ENCODE results near the gene SMCO4.

Gene SMCO4

DNA sequence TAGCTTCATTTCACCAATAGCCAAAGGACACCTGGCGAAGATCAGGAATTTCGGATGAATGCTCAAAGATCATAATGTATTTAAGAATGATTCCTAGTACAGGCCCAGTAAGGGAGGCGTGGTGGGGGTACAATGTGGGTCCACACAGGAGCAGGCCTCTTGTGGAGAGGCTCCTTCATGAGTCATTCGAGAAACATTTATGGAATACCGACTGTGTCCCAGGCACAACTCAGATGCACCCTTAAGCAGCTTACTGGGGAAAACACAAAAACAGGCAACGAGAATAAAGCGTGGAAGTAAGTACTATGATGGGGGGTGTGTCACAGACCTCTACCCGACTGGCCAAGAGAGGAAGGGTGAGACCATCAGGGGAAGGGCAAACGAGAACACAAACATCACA, 44.5 kb downstream of the SMCO4 start:
- no peak for DNase-seq

DNA sequence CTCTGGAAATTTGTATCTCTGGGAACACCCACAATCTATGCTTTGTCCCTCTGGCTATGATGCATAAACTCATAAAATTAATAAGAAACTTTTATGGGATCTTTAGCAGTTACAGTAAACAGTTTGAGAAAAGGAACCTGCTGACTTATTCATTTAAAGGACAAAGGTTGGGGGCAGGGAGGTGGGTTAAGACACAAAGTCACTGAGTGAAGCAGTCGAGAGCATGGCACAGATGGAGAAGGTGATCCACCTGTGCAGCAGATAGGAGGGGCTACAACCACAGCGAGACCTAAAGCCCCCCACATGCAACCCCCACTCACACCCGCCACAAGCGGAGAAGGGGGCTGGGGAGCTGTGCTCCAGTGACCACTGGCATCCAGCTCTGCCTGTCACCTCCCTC, 45.0 kb downstream of the SMCO4 start:
- DNase-seq: no peak

GRCh38 chr11:93497596-93497995, 45.6 kb downstream of the SMCO4 start:
- no peak for DNase-seq

DNA sequence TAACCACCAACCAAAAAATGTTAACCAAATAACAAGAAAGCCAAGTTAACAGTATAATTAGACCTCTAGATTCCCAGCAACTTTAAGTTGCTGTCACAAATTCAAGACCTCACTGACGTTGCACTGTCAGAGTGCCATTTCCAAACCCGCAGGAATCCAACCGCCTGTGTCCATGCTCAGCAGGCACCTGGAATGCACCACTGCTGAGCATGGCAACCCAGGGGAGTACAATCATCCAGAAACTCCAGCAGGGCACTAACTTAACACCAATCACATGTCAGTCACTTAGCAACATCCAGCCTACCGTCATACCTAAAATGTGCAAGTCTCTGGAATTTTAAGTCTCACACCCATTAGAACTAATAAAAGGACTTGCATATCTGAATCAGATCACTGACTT, 48.8 kb downstream of the SMCO4 start:
- DNase-seq: no peak

- no peak for DNase-seq
These were observed 49.8 kb downstream of the SMCO4 start for GRCh38 chr11:93493252-93493897.

- no peak for DNase-seq
These were observed 50.5 kb downstream of the SMCO4 start for GRCh38 chr11:93492464-93493251.

DNA sequence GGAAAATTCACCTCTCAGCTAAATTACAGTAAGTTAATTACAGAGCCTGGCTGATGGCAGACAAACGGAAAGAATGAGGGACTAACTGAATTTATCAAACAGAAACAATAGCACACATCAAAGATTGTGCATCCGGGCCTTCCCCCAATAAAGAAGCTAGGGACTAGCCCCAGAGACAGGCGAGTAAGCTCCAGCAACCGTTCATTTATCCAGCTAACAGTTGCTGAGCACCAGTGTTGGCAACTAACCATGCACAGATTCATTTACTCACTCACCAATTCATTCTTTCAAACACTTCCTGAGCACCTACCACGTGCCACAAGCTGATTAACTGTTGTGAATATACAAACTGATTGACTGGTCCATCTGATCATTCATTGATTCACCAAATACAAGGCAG, 51.2 kb downstream of the SMCO4 start:
- DNase-seq: no peak

GRCh38 chr11:93490996-93491618, 52.1 kb downstream of the SMCO4 start:
- DNase-seq: no peak

DNA sequence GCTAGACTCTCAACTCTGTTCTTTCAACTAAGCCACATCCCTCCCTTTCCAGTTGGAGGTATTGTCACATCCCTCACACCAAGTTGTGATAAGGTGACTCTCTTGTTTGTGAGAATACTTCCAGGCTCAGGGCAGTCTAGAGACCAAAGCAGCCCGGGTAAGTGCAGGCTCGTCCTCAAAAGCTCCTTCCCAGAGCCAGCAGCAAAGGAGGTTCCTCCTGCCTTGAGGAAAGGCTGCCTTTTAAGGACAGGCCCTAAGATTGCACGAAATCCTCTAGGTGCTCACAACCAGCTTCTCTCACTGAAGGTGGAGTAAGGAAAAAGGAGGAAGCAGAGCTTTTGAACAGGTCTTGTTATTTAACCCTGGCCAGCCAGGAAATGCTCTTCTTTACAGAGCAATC, 53.4 kb downstream of the SMCO4 start:
- DNase-seq: no peak

GRCh38 chr11:93487032-93487483, 56.1 kb downstream of the SMCO4 start:
- no peak for DNase-seq

DNA sequence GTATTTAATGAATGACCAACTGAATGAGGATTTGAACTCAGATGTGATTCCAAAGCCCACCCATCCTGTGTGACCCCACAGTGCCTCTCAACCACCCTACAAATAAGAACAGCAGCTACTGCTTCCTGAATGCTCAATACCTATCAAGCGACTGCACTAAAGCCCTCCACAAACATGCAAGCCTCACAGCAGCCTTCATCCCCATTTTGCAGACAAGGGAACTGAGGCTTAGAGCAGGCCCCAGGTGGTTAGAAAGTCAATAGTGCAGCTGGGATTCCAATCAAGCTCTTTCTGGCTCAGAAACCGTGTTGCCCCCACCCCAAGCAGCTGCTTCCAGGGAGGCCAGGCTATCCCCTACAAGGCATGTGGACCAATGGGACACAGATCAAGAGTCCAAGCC, 57.2 kb downstream of the SMCO4 start:
- no peak for DNase-seq

- DNase-seq: no peak
These were observed 58.5 kb downstream of the SMCO4 start for GRCh38 chr11:93484716-93485115.

DNA sequence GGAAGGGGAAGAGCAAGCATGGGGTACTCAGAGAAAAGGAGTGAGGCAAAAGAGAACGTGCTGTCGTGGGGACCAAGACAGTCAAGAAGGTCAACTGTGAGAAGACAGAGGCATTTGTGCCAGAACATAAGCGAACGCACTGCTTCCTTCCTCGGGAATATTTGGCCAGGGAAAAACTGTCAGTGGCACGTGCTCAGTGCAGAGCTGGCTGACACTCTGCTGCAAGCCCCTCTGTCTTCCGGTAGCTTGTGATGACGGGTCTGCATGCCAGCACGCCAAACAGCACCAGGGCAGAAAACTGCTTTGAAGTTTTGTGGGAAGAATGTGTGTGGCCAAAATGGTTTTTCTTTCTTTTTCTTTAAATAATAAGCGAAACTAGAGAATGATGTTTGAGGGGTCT, 60.6 kb downstream of the SMCO4 start:
- DNase-seq: no peak

- no peak for DNase-seq
These were observed 61.5 kb downstream of the SMCO4 start for GRCh38 chr11:93481696-93482095.

- no peak for DNase-seq
These were observed 61.9 kb downstream of the SMCO4 start for GRCh38 chr11:93481279-93481678.

DNA sequence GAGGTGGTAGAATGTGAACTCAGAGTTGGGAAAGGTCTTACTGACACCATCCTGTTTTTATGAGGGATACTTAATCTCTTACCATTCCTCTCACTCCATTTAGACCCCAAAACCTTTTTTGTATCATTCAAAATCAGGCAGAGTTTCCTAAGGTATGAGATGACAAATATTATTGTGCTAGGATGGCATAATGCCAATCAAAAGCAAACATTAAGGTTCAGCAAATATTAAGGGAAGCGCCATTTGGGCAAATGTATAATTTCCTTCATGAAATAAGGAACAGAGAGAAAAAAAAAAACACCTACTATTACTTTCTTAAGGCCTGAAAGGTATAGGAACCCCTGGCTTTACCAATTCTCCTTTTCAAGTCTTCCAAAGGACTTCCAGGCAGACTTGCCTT, 62.4 kb downstream of the SMCO4 start:
- DNase-seq: no peak

GRCh38 chr11:93480256-93480655, 62.9 kb downstream of the SMCO4 start:
- DNase-seq: no peak

DNA sequence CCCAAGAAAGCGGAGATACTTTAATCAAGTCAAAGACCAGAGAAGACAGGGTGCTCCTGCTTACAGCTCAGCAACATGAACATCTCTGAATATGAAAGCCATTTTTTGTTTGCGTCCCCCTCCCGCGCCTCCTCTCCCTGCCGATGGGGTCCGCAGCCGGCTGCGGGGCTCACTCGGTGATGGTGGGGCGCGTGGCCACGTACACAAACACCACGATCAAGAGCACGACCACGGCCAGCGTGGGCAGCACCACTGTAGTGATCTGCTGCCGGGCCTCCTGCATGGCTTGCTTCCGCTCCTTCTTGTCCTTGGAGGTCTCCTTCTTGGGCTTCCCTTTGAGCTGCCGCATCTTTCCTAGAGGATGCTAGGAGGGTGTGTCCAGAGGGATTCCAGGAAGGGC, 64.3 kb downstream of the SMCO4 start:
- DNase-seq: no peak

- DNase-seq: no peak
These were observed 65.4 kb downstream of the SMCO4 start for GRCh38 chr11:93477684-93478234.

GRCh38 chr11:93476796-93477195, 66.4 kb downstream of the SMCO4 start:
- no peak for DNase-seq

DNA sequence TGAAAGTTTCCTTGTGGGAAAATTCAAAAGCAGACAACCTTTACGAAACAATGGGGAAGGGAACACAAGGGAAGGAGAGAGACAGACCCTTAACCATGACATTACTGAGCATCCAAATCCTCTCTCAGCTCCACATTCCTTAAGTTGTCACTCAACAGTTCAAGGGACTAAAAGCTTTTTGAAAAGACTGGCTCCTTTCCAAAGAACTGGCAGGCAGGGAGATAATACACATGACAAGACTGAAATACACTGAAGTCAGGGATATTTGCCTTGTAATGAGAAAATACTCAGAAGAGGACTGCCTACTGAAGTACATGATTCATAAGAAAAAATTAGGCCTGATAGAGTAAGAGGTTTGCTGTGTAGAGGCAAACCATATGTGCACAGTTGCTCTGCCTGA, 69.1 kb downstream of the SMCO4 start:
- no peak for DNase-seq

DNA sequence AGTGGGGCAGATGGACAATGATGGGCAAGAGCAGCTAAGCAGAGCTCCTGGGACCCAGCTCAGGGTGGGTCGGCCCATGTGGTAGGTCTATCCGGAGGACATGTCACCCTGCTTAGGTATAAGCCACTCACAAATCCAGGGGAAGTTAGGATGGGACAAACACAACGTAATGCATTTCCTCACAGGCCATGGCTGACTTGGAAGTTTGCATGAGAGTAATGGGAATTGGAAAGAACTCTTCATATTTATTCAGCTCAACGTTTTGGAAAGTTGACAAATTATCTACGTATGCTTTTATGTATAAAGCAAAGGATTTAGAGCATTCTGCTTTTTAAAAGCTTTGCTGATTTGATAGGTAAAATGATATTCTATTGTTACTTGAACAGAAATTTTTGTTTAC, 74.9 kb downstream of the SMCO4 start:
- no peak for DNase-seq

DNA sequence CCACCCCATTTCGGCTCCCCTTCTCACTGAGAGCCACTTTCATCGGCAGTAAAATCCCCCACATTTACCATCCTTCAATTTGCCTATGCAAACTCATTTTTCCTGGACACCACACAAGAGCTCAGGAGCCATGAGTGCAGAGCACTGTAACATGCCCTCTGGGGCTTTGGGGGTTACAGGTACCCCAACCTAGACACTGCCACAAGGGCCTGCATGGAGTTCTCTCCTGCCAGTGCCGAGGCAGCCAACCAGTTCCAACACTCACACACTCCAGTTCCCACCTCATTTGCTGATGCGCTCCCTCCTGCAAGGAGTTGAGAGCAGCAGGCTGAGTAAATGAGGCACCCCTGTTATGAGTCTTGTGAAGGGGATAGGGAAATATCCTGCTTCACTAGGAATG, 76.1 kb downstream of the SMCO4 start:
- no peak for DNase-seq

Measured in activated T-cell treated with anti-CD3 and anti-CD28 coated beads, Interleukin-2, amount 50 U/mL, for 48 hours (primary cell).